ENCODE results near the gene SLC2A6. TPM values are rescaled to one million over a fixed set of nuclear protein-coding genes. Genes with fewer than 3 reads are reported as not detected.

SLC2A6 gene
- total RNA-seq, 6 experiments from 2014 or later, result 9.4 to 12.6 (median 11.3) TPM

DNA sequence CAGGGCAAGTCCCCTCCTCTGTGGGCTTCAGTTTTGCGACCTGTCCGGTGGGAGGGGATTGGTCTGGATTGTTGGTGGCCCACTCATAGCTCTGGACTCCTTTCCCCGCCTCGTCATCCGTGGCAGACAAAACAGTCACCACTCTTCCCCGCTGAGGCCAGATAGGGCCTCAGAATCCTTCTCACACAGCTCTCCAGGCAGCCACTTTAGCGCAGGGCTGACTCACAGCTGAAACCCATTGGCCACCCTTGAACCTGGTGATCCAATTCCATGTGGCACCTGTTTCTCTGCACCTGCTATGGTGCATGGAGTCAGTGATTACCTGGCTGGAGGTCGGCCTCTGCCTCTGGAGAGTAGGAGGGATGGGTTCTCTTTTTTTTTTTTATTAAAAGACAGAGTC is 34.9 kb downstream of the SLC2A6 start:
- no peaks in the 10 kb centered on the region for H3K36me3 Mint-ChIP-seq (ENCODE audit: low read depth)
- H3K27me3 Mint-ChIP-seq (ENCODE audit: insufficient read depth), result peaks cover 25% of the 10 kb centered on the region
- no peaks in the 10 kb centered on the region for H3K9me3 Mint-ChIP-seq
- no peak overlapping the region for H3K4me3 Mint-ChIP-seq
- no peak overlapping the region for H3K27ac Mint-ChIP-seq
- TF ChIP-seq, protein P1, sequence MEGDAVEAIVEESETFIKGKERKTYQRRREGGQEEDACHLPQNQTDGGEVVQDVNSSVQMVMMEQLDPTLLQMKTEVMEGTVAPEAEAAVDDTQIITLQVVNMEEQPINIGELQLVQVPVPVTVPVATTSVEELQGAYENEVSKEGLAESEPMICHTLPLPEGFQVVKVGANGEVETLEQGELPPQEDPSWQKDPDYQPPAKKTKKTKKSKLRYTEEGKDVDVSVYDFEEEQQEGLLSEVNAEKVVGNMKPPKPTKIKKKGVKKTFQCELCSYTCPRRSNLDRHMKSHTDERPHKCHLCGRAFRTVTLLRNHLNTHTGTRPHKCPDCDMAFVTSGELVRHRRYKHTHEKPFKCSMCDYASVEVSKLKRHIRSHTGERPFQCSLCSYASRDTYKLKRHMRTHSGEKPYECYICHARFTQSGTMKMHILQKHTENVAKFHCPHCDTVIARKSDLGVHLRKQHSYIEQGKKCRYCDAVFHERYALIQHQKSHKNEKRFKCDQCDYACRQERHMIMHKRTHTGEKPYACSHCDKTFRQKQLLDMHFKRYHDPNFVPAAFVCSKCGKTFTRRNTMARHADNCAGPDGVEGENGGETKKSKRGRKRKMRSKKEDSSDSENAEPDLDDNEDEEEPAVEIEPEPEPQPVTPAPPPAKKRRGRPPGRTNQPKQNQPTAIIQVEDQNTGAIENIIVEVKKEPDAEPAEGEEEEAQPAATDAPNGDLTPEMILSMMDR (IDR thresholded peaks at IDR 0.05), result no peak
- DNase-seq, result peak; percentile 11
- no peaks in the 10 kb centered on the region for H3K4me1 Mint-ChIP-seq (ENCODE audit: low read depth)

DNA sequence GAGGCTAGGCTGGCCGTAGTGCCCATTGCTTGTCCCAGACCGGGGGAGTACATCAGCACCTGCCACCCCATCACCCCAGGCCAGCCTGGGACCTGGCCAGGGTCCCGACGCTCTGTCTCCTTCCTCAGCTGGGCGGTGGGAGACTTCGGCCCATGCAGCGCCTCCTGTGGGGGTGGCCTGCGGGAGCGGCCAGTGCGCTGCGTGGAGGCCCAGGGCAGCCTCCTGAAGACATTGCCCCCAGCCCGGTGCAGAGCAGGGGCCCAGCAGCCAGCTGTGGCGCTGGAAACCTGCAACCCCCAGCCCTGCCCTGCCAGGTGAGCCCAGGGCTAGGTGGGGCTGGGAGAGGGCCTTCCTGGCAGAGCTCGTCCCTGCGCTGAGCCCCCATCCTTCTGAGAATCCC is 35.7 kb downstream of the SLC2A6 start:
- H3K27me3 Mint-ChIP-seq (ENCODE audit: insufficient read depth), result peaks cover 29% of the 10 kb centered on the region
- no peaks in the 10 kb centered on the region for H3K4me1 Mint-ChIP-seq (ENCODE audit: low read depth)
- no peak overlapping the region for H3K27ac Mint-ChIP-seq
- H3K4me3 Mint-ChIP-seq, result no peak overlapping the region
- no peaks in the 10 kb centered on the region for H3K9me3 Mint-ChIP-seq
- no peak for DNase-seq
- TF ChIP-seq, protein P1 (IDR thresholded peaks at IDR 0.05), result no peak; the same call in 1 of the 2 replicates
- H3K36me3 Mint-ChIP-seq (ENCODE audit: low read depth), result no peaks in the 10 kb centered on the region

DNA sequence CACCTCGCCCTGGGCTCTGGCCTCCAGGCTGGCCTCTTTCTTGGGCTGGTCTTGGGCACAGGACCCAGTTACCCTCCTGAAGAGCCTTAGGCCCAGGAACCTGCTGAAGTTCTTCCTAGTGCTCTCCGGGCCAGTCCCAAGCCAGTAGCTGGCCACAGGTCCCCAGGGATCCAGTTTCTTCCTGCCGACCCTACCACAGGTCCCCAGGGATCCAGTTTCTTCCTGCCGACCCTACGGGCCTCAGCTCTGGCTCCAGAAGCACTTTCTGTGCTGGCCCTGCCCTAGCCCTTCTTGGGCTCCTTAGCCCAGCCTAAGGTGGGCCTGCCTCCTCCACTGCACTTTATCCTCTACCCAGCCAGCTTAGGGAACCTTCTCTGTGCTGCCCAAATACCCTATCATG is 37.3 kb downstream of the SLC2A6 start:
- DNase-seq, result no peak
- TF ChIP-seq, protein P1 (IDR thresholded peaks at IDR 0.05), result no peak
- Mint-ChIP-seq H3K36me3 (ENCODE audit: low read depth) (no peaks in the 10 kb centered on the region), H3K4me3 (no peak overlapping the region), H3K9me3 (no peaks in the 10 kb centered on the region), H3K27me3 (ENCODE audit: insufficient read depth) (peaks cover 30% of the 10 kb centered on the region), H3K4me1 (ENCODE audit: low read depth) (no peaks in the 10 kb centered on the region), H3K27ac (no peak overlapping the region)

DNA sequence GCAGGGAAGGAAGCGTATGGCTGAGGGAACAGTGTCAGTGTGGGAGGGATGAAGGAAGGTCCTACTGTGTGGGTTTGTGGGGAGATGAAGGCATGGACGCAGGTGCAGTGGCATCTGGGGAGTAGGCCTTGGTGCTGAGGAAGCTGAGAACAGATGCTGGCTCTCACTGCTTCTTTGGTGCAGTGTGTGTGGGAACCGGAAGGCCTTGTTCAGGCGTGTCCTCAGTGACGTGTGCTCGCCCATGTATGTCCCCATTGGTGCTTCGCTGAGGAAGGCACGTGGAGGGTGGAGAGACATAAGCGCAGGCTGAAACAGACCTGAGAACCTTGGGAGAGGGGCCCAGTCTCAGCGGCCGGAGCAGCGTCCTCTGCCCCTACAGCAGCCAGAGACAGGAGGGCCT is 38.0 kb downstream of the SLC2A6 start:
- peaks cover 28% of the 10 kb centered on the region for H3K27me3 Mint-ChIP-seq (ENCODE audit: insufficient read depth)
- no peaks in the 10 kb centered on the region for H3K36me3 Mint-ChIP-seq (ENCODE audit: low read depth)
- TF ChIP-seq, protein P1 (IDR thresholded peaks at IDR 0.05), result no peak
- no peak overlapping the region for H3K27ac Mint-ChIP-seq
- no peak for DNase-seq
- no peaks in the 10 kb centered on the region for H3K4me1 Mint-ChIP-seq (ENCODE audit: low read depth)
- H3K9me3 Mint-ChIP-seq, result no peaks in the 10 kb centered on the region
- H3K4me3 Mint-ChIP-seq, result no peak overlapping the region

GRCh38 chr9:133439337-133439736 is 39.6 kb downstream of the SLC2A6 start:
- Mint-ChIP-seq H3K27me3 (ENCODE audit: insufficient read depth) (peaks cover 27% of the 10 kb centered on the region), H3K4me1 (ENCODE audit: low read depth) (no peaks in the 10 kb centered on the region), H3K9me3 (no peaks in the 10 kb centered on the region), H3K27ac (no peak overlapping the region), H3K4me3 (no peak overlapping the region), H3K36me3 (ENCODE audit: low read depth) (no peaks in the 10 kb centered on the region)
- no peak for DNase-seq
- TF ChIP-seq, protein P1 (IDR thresholded peaks at IDR 0.05), result no peak

All from HFFc6 (cell line).